ENCODE data around the gene ZNF664. TPM values are rescaled to one million over a fixed set of nuclear protein-coding genes. Genes with fewer than 3 reads are reported as not detected.

The ZNF664 gene
- total and polyA plus RNA-seq, 2 of the 4 experiments (the other 2 are of a cell fraction): 29.9 to 32.6 TPM

DNA sequence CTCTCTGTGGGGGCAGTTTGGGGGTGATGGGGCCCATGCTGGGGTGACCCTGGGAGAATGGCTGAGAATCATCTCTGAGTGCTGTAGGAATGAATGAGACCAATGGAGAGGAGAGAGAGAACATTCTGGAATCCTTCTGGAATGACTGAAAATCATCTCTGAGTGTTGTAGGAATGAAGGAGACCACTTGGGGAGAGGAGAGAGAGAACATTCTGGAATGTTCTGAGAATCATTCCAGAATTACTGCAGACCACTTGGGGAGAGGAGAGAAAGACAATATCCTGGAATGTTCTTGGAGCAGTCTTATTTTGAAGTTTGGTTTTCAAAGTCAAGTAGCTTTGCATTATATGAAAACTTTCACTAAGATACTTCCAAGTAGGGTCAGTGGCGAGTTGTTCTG, 64.3 kb downstream of the ZNF664 start:
- ChIA-PET POLR2A (ENCODE audit: unreplicated experiment) (no interaction called here), CTCF (interaction anchor here (0.6 to 2.0 kb wide), 2 partner anchors 734 to 805 kb away, joined by 3 to 7 read pairs; no protein-coding TSS in a partner anchor)
- no peak overlapping the region for H4K91ac ChIP-seq (ENCODE audit: insufficient read depth, low read depth, low read length)
- no peak overlapping the region for H3K14ac ChIP-seq (replicated peaks; ENCODE audit: low read depth, low read length)
- H4K5ac ChIP-seq (ENCODE audit: low read depth, low read length): no peak overlapping the region
- no peak overlapping the region for H3K56ac ChIP-seq (ENCODE audit: extremely low read depth, insufficient read depth, low read length)
- no peak overlapping the region for H2BK20ac ChIP-seq (ENCODE audit: low read depth, low read length)
- H2BK120ac ChIP-seq (ENCODE audit: low read depth, low read length): no peak overlapping the region
- no peak overlapping the region for H3K18ac ChIP-seq (ENCODE audit: low read depth, low read length)
- no CpG with 5 or more reads among the region's 1 CpG for WGBS, 2 experiments (ENCODE audit: extremely low coverage in 2 of 2, insufficient read length in 1 of 2)
- no peak for ATAC-seq (ENCODE audit: low read depth)
- H4K8ac ChIP-seq (ENCODE audit: low read depth in 2 of 2, low read length in 2 of 2): no peak overlapping the region
- TF ChIP-seq MXI1 (IDR thresholded peaks at IDR 0.05; ENCODE audit: borderline replicate concordance, low read depth, low read length) (no peak), SMC3 (IDR thresholded peaks at IDR 0.05; ENCODE audit: low read depth, low read length) (no peak), NFE2L2 (IDR thresholded peaks at IDR 0.05; ENCODE audit: low read depth, low read length) (no peak), CEBPB (IDR thresholded peaks at IDR 0.05; ENCODE audit: low read depth, low read length) (no peak)
- BruUV-seq (replicated peaks): no TSS peak
- H3K23ac ChIP-seq (ENCODE audit: low read depth, low read length): no peak overlapping the region
- no peaks in the 10 kb centered on the region for H4K20me1 ChIP-seq (ENCODE audit: insufficient read depth, low read length)
- H2AK9ac ChIP-seq (replicated peaks; ENCODE audit: low read depth, low read length, poor library complexity): no peak overlapping the region
- H3K9me3 ChIP-seq (ENCODE audit: control insufficient read depth, insufficient read depth, low read length): no peaks in the 10 kb centered on the region
- no peak overlapping the region for H3K4me2 ChIP-seq (ENCODE audit: low read depth, low read length)
- H3K4ac ChIP-seq (ENCODE audit: low read depth, low read length): no peak overlapping the region
- H3K27ac ChIP-seq (ENCODE audit: insufficient read depth, low read length): no peak overlapping the region
- no peaks in the 10 kb centered on the region for H3K36me3 ChIP-seq (ENCODE audit: control insufficient read depth, insufficient read depth, low read length)
- no peaks in the 10 kb centered on the region for H3K9me1 ChIP-seq (ENCODE audit: insufficient read depth, low read length)
- no peak overlapping the region for H3K4me3 ChIP-seq (ENCODE audit: insufficient read depth, low read depth, low read length)
- no peak overlapping the region for H2AK5ac ChIP-seq (ENCODE audit: low read depth, low read length)
- in situ Hi-C loops (cut with MboI; ENCODE audit: low sequenced_read_pairs): loop anchor here (5.0 kb wide), 2 partner anchors 280 to 735 kb away; no protein-coding TSS in a partner anchor
- no peaks in the 10 kb centered on the region for H3K27me3 ChIP-seq (ENCODE audit: control insufficient read depth, insufficient read depth, low read length)
- H2BK5ac ChIP-seq (ENCODE audit: low read depth, low read length, poor library complexity, severe bottlenecking): no peak overlapping the region
- H3K79me1 ChIP-seq (ENCODE audit: low read depth in 1 of 2, low read length in 2 of 2): no peaks in the 10 kb centered on the region
- no peak overlapping the region for H3K9ac ChIP-seq (ENCODE audit: low read depth, low read length)
- DNase-seq: no peak
- dilution Hi-C loops (cut with HindIII; ENCODE audit: low sequenced_read_pairs, unreplicated experiment): no loop called here
- no peaks in the 10 kb centered on the region for H3K4me1 ChIP-seq (ENCODE audit: control insufficient read depth, insufficient read depth, low read length)
- no peak overlapping the region for H2AFZ ChIP-seq (replicated peaks; ENCODE audit: low read length, poor library complexity)
- intact Hi-C loops (cut with micrococcal nuclease): no loop called here
- H2BK15ac ChIP-seq (ENCODE audit: low read depth, low read length): no peak overlapping the region

Data from IMR-90 (cell line).